KOPT-K1 (cell line): ENCODE results near the gene ABHD5.

ENCODE experiments used
- H3K27ac ChIP-seq: fragments of 200-600 bp; sonication (generic); 2 replicates; pipeline ENCODE4 v1.5.1; 2016; ENCODE audit warnings: antibody characterized with exemption, mild to moderate bottlenecking, low read depth, low read length; ENCODE audit not compliant: poor library complexity, severe bottlenecking
- H3K36me3 ChIP-seq: fragments of 200-600 bp; sonication (generic); 2 replicates; pipeline ENCODE4 v1.5.1; 2017; ENCODE audit warnings: antibody characterized with exemption, mild to moderate bottlenecking, low read length, moderate library complexity; ENCODE audit not compliant: insufficient read depth
- H3K9me3 ChIP-seq: fragments of 200-600 bp; sonication (generic); 2 replicates; pipeline ENCODE4 v1.5.1; 2017; ENCODE audit warnings: antibody characterized with exemption, low read length, mild to moderate bottlenecking; ENCODE audit not compliant: insufficient read depth, poor library complexity, severe bottlenecking

ABHD5 gene

DNA sequence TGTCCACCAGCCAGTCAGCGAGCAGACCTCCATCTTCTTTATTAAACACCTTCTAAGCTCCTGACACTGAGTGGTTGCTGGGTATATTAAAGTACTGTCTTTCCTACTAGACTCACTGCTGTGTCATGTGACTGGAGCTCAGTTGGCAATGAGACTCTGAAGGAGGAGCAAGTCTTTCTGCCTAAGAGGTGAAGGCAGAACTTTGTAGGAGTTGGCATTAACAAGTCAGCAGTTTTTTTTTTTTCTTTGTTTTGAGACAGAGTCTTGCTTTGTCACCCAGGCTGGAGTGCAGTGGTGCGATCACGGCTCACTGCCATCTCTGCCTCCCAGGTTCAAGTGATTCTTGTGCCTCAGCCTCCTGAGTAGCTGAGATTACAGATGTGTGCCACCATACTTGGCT lies 62.2 kb downstream of the ABHD5 start:
- Histone ChIP-seq H3K9me3 (no peaks in the 10 kb centered on the region), H3K36me3 (no peaks in the 10 kb centered on the region), H3K27ac (no peak overlapping the region)

DNA sequence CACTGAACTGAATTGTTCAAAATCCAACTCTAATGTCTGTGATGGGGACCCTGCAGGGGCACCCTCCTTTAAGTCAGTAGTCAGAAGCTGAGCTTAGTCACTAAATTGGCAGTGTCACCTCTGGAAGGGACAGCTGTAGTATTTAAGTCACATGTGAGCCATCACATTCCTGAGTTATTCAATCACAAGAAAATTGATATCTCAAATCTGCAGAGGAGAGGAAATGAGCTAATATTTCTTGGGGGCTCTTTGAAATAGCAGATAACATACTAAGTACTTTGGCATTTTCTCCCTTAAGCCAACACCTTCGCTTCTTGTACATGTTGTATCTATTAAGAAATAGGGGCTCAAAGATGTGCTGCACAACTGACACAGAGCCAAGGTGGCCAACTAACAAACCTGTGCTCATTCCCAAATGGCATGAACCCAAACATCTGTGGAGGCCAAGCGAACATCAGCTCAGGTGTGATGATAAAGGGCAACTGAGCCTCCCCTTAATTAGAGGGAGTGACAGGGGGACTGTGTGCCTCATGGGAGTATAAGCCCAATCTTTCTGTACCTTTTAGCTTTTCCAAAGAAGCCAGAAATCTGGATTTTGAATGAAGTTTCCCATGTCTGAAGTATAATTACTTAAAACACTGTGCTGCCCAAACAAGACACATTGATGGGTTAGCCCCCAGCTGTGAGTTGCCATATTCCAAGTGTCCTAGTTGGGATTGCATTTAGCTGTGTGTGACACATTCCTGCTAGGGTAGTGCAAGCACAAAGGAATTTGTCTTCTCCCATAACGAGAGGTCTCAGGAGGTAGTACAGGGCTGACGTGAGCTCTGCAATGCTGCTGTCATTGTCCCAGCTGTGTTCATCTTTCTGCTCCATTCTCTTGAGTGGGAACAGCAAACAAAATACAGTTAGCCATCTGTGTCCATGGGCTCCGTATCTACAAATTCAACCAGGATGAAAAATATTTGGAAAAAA lies 63.3 kb downstream of the ABHD5 start:
- H3K27ac ChIP-seq: no peak overlapping the region
- H3K36me3 ChIP-seq: no peaks in the 10 kb centered on the region
- no peaks in the 10 kb centered on the region for H3K9me3 ChIP-seq

DNA sequence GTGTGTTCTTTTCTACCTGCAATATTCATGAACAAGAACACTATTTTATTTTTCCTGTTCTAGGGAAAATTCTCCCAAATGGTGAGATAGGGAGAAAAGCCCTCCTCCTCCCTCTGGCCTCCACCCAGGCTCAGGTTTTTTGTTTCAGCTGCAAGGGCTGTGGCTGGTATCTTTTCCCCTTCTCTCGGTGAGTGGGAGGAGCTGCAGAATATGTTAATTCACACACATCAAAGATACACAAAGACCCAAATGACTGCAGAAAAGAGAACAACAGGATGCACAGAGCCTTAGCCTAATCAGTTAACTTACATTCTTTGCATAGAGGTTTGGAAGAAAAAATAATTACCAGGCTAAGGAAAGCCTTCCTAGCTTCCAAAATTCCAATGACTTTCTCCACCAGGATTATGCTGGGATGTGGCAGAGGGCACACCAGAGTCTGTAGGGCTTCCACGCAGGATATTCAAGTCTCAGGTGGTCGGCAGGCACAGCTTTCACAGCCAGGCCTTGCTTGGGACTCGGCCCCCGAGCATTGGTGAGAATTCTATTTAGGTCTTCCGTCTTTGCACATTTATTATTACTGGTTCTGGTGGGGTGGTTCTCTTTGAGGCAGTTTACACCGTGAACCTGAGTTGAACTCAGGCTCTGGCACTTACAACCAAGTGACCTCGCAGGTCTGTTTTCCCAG lies 64.9 kb downstream of the ABHD5 start:
- Histone ChIP-seq H3K27ac (no peak overlapping the region), H3K9me3 (no peaks in the 10 kb centered on the region), H3K36me3 (no peaks in the 10 kb centered on the region)

DNA sequence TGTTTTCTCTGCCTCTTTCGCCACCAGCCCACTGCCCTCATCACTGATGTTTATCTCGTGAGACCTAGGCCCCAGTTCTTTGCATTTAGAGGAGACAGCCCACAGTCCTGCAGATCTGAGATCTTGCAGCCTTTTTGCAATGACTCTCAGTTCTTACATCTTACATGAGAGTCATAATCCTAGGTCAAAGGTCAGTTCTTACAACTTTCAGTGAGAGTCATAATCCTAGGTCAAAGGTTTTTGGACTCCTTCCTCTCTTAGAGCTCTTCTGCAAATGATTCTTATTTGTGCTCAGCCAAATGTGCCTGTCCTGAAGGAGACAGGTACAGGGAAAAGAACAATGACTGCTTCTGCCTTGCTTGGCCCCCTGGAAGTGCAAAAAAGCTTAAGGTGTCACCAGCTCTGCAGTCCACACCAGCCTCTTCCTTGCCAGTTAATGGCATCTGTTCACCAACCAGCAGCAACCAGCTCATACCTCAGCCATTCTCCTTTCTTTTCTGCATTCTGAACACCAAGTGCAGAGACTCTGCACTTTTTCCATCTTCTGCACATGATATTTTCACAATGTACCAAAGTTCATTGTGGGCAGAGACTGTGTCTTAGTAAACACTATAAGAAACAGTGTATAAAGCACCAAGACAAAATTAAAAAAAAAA lies 67.1 kb downstream of the ABHD5 start:
- no peaks in the 10 kb centered on the region for H3K36me3 ChIP-seq
- no peak overlapping the region for H3K27ac ChIP-seq
- H3K9me3 ChIP-seq: no peaks in the 10 kb centered on the region

DNA sequence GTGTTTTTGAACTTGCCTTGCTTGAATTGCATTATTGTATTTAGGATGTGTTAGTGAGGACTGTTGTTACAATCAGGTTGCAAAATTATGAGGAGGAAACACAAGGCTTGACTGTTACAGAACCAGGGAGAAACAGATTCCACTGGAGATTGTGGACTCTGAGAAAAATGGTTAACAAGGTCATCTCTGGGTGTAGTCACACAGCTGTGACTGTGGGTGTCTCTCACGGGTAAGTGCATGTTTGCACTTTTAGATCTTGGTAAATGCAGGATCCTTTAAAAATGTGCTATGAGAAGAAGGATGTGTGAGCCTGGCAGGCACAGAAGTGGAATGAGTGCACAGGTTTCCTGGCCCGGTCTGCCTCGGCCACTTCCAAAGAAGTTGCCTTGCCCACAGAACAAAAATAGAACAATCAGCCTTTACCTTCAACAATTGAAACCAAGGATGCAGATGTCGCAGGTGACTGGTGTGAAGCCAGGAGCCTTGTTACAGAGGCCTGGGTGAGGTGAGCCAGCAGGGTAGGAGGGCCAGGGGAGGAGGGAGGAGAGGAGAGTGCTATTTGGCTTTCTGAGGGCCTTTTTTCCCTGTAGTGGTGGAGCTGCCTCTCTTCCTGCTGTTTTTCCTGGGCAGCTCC lies 68.0 kb downstream of the ABHD5 start:
- no peak overlapping the region for H3K27ac ChIP-seq
- H3K36me3 ChIP-seq: no peaks in the 10 kb centered on the region
- no peaks in the 10 kb centered on the region for H3K9me3 ChIP-seq

DNA sequence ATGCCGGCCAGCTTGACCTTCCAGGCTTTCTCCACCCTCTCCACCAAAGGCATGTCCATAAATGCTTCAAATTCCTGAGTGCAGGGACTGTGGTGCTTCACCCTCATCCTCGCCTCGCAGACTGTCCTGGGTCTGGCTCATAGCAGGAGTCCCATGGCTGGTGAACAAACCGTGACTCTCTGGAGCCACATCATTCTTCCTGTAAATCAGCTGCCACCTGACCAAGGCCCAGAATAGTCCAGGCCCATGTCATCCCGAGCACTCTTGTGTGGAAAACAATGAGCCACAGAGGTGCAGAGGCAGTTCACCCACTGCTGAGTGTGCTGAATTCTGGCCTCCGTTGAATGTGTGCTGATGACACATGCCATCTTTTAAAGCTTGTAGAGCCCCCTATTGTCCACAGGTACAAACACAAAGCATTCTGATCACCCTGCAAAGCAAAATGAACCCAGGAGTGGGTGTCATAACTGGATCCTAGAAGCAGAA lies 68.6 kb downstream of the ABHD5 start:
- no peaks in the 10 kb centered on the region for H3K9me3 ChIP-seq
- no peak overlapping the region for H3K27ac ChIP-seq
- no peaks in the 10 kb centered on the region for H3K36me3 ChIP-seq

DNA sequence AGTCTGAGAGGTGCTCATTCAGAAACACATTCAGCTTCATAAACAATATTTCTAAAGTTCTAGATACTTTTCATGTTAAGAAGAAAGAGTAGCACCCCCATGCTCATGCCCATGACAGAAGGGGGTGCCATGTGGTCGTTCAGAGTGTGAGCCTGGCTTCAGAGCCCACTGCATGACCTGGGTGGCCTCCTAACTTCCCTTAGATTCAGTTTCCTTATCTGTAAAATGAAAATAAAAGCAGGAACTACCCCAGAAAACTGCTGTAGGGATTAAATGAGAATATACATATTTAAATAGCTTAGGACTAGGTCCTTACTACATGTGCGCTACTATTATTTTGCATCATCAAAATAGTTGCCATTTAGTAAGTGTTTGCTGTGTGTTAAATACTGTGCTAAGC lies 69.2 kb downstream of the ABHD5 start:
- Histone ChIP-seq H3K27ac (no peak overlapping the region), H3K9me3 (no peaks in the 10 kb centered on the region), H3K36me3 (no peaks in the 10 kb centered on the region)

DNA sequence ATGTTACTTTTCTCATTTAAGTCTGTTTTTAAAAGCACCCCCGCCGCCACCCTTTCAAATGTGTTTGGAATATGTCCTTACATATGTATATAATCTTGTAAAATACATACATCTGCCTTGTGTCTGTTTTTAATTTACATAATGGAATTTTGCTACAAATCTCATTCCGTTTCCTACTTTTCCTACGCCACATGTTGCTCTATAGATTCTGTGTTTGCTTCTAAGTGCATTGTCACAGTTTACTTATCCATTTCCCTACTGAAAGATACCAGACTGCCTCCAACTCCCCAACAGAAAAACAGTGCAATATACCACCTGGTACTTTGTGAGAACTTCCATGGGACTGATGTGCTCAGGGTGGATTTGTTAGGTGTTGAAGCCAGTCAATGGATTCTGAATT lies 70.2 kb downstream of the ABHD5 start:
- H3K27ac ChIP-seq: no peak overlapping the region
- H3K36me3 ChIP-seq: no peaks in the 10 kb centered on the region
- no peaks in the 10 kb centered on the region for H3K9me3 ChIP-seq

DNA sequence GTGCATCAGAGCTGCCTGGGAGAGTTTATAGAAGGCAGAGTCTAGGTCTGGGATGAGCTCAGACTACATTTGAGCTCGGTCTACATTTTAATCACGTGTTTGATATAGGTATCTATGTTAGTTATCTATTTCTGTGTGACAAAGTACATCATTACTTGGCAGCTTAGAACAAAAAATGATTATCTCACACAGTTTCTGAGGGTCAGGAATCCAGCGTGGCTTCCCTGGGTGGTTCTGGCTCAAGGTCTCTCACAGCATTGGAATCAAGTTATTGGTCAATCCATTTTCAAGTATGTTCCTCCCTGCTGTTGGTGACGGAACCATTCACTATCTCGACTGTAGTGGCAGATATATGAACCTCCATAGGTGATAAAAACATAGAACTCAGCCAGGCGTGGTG lies 71.7 kb downstream of the ABHD5 start:
- H3K27ac ChIP-seq: no peak overlapping the region
- H3K9me3 ChIP-seq: no peaks in the 10 kb centered on the region
- H3K36me3 ChIP-seq: no peaks in the 10 kb centered on the region

DNA sequence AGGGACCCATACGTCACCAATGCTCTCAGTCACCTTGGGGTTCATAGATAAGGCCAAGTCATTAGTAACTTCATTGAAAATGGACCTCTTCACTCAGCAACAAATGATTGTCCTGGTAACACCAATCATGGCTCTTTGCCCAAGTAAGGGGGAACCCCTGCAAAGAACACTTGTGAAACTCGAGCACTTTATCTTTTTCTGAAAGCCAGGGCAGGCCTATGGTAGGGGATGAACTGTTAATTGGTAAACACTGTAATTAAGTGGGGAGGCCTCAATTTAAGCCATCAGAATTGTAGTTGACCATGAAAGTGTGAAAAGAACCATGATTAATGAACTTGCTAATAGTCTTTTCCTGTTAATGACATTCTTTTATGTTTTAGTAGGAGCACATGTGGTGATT lies 73.3 kb downstream of the ABHD5 start:
- no peaks in the 10 kb centered on the region for H3K9me3 ChIP-seq
- no peak overlapping the region for H3K27ac ChIP-seq

DNA sequence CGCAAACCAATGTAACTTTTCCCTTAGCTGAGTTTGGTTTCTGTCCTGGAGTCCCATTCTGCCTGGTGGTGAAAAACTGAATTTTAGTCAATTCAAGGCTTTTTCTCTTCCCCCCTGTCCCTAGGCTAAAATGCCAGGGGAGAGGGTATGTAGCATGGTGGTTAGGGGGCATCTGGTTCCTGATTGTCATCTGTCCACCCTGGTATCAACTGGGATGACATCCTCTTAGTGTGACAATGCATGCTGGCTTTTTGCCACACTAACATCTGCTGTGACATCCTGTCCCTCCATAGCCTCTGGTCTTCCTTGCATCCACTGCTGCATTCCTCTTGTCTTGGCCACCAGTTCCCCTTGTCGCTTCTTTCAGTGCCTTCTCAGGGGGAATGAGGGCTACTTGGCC lies 73.7 kb downstream of the ABHD5 start:
- no peak overlapping the region for H3K27ac ChIP-seq
- no peaks in the 10 kb centered on the region for H3K9me3 ChIP-seq
- H3K36me3 ChIP-seq: no peaks in the 10 kb centered on the region

More for the DNA sequence above, 73.3 kb downstream of the ABHD5 start:
- no peaks in the 10 kb centered on the region for H3K36me3 ChIP-seq

DNA sequence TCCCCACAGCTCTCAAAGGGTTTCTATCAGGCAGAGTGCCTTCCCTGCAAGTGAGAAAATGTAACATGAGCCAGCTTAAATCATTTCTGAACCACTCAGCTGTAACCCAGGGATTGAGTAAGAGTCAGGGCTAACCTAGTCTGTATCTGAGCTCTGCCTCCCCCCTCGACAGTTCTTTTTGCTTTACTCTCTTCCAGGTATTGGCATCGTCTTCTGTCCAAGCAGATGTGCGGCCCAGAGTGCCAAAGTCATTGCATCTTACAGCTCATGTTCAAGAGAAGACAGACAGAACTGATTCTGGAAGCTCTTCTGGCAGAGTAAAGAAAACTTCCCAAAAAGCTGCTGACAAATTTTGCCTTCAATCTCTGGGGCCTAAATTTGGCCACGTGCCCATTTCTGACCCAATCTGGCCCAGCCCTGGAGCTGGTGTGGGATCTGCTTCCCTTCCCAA lies 74.8 kb downstream of the ABHD5 start:
- Histone ChIP-seq H3K27ac (no peak overlapping the region), H3K9me3 (no peaks in the 10 kb centered on the region), H3K36me3 (no peaks in the 10 kb centered on the region)

DNA sequence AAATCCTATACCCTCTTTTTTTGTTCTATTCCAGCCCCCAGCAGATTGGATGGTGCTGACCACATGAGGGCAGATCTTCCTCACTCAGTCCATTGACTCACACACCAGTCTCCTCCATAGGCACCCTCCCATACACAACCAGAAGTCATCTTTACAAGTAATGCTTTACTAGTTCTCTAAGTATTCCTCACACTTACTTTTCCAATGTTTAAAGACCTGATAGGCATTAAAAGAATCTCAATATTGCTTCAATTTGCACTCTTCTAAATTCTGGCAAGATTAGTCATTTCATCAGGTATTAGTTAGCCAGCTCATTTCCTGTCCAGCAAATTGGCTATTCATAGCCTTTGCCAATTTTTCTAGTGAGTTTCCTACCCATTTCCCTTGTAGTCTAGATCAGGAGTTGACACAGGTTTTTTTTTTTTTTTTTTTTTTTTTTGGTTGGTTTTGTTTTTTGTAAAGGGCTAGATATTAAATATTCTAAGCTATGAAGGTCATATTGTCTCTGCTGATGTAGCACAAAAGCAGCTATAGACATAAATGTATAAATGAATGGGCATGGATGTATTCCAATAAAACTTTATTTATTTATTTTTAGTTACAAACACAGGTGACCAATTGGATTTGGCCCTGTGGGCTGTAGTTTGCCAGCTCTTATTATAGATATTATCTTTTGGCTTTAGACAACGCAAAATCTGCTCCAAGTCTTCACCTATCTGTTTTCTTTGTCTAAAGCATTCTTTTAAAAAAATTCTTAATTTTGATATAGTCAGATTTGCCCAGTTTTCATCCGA lies 76.1 kb downstream of the ABHD5 start:
- H3K27ac ChIP-seq: no peak overlapping the region
- H3K36me3 ChIP-seq: no peaks in the 10 kb centered on the region
- H3K9me3 ChIP-seq: no peaks in the 10 kb centered on the region

DNA sequence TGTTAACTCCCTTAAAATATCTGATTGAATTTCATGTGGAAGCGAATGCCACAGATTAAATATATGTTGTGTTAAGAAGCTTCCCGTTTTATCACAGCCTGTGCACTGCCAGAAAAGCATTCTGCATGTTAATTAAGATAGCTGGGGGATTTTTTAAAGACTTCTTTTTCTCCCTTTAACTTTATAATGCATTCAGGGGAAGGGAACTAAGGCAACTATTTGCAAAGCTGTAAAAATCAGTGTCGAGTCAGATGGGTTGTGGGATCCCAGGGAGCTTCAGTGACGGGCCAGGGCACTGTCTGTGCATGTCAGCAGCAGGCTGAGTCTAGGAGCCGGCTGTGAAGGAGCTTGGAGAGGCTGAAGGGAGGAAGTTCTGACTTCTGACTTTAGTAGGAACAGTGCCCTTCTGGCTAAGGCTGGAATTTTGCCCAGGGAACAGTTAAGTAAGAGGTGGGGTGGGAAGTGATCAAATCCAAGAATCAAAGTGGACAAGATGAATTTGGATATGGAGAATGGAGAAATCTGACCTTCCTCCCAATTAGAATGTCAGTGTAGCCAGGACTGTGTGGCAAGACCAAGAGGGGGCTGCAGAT lies 77.7 kb downstream of the ABHD5 start:
- H3K36me3 ChIP-seq: no peaks in the 10 kb centered on the region
- no peak overlapping the region for H3K27ac ChIP-seq
- no peaks in the 10 kb centered on the region for H3K9me3 ChIP-seq
